Measurements from ENCODE around the gene MDGA2.
A peak's percentile ranks its signal among the peaks of the same experiment; 100 is the strongest.
"Not testable (repeated sequence)": the region's sequence is repeated elsewhere in the genome, so short reads cannot be mapped to it uniquely, and the experiment has no call there.

Gene MDGA2

GRCh38 chr14:47328376-47328775, 347.0 kb downstream of the MDGA2 start:
- no peak for DNase-seq (ENCODE audit: low read depth)

- no peak for DNase-seq (ENCODE audit: low read depth)
Measured at GRCh38 chr14:47327336-47327735, 348.1 kb downstream of the MDGA2 start.

- DNase-seq (ENCODE audit: low read depth): no peak
Measured at GRCh38 chr14:47322751-47323150, 352.7 kb downstream of the MDGA2 start.

GRCh38 chr14:47302121-47302520, 373.3 kb downstream of the MDGA2 start:
- no peak for DNase-seq (ENCODE audit: low read depth)

GRCh38 chr14:47300796-47301195, 374.6 kb downstream of the MDGA2 start:
- DNase-seq (ENCODE audit: low read depth): no peak

- no peak for DNase-seq (ENCODE audit: low read depth)
Measured at GRCh38 chr14:47297374-47297773, 378.0 kb downstream of the MDGA2 start.

- no peak for DNase-seq (ENCODE audit: low read depth)
Measured at GRCh38 chr14:47284283-47284682, 391.1 kb downstream of the MDGA2 start.

GRCh38 chr14:47281761-47282160, 393.6 kb downstream of the MDGA2 start:
- not testable (repeated sequence) for DNase-seq (ENCODE audit: low read depth)

GRCh38 chr14:47278233-47278842, 397.1 kb downstream of the MDGA2 start:
- DNase-seq (ENCODE audit: low read depth): peak; percentile 8

- no peak for DNase-seq (ENCODE audit: low read depth)
Measured at GRCh38 chr14:47277703-47278102, 397.7 kb downstream of the MDGA2 start.

GRCh38 chr14:47276931-47277330, 398.5 kb downstream of the MDGA2 start:
- no peak for DNase-seq (ENCODE audit: low read depth)

GRCh38 chr14:47273939-47274338, 401.5 kb downstream of the MDGA2 start:
- no peak for DNase-seq (ENCODE audit: low read depth)

GRCh38 chr14:47270715-47271114, 404.7 kb downstream of the MDGA2 start:
- no peak for DNase-seq (ENCODE audit: low read depth)

GRCh38 chr14:47269756-47270492, 405.5 kb downstream of the MDGA2 start:
- no peak for DNase-seq (ENCODE audit: low read depth)

- DNase-seq (ENCODE audit: low read depth): no peak
Measured at GRCh38 chr14:47264842-47265241, 410.6 kb downstream of the MDGA2 start.

- no peak for DNase-seq (ENCODE audit: low read depth)
Measured at GRCh38 chr14:47262801-47263200, 412.6 kb downstream of the MDGA2 start.

GRCh38 chr14:47261350-47261749, 414.1 kb downstream of the MDGA2 start:
- no peak for DNase-seq (ENCODE audit: low read depth)

- DNase-seq (ENCODE audit: low read depth): no peak
Measured at GRCh38 chr14:47259796-47260195, 415.6 kb downstream of the MDGA2 start.

- DNase-seq (ENCODE audit: low read depth): no peak
Measured at GRCh38 chr14:47257013-47257412, 418.4 kb downstream of the MDGA2 start.

- DNase-seq (ENCODE audit: low read depth): no peak
Measured at GRCh38 chr14:47252802-47253201, 422.6 kb downstream of the MDGA2 start.

GRCh38 chr14:47246367-47246766, 429.0 kb downstream of the MDGA2 start:
- DNase-seq (ENCODE audit: low read depth): no peak

- DNase-seq (ENCODE audit: low read depth): not testable (repeated sequence)
Measured at GRCh38 chr14:47242579-47242978, 432.8 kb downstream of the MDGA2 start.

- DNase-seq (ENCODE audit: low read depth): no peak
Measured at GRCh38 chr14:47240748-47241437, 434.5 kb downstream of the MDGA2 start.
